ENCODE data around the gene CORO2A. TPM values are rescaled to one million over a fixed set of nuclear protein-coding genes. Genes with fewer than 3 reads are reported as not detected.
"Not testable (repeated sequence)": the region's sequence is repeated elsewhere in the genome, so short reads cannot be mapped to it uniquely, and the experiment has no call there.

The CORO2A gene
- total and polyA plus RNA-seq, 5 donors, result 0.09 to 0.43 (median 0.17) TPM

DNA sequence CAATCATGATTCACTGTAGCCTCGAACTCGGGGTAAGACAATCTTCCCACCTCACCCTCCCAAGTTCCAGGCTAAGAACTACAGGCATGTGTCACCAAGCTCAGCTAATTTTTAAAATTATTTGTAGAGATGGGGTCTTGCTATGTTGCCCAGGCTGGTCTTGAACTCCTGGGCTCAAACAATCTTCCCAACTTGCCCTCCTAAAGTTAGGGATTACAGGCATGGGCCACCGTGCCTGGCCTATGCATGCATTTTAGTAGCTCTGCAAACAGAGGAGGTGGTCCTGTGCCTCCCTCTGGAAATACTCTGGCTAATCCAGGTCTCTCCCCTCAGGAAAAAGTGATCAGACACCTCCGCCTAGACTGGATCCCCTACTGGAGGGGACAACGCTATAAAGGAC, 51.9 kb downstream of the CORO2A start:
- WGBS, result 82% methylated on average over 5 of the region's 5 CpGs
- ATAC-seq (no peak), DNase-seq (no peak)
- no peak overlapping the region for H3K4me3 ChIP-seq (ENCODE audit: low read length)
- H3K27ac ChIP-seq (ENCODE audit: low read length), result no peak overlapping the region
- intact Hi-C loops (cut with DNase I), result no loop called here
- no peaks in the 10 kb centered on the region for H3K27me3 ChIP-seq (ENCODE audit: control insufficient read depth, insufficient read depth)
- no peaks in the 10 kb centered on the region for H3K4me1 ChIP-seq (ENCODE audit: control insufficient read depth, insufficient read depth, low read length)
- no peaks in the 10 kb centered on the region for H3K9me3 ChIP-seq (ENCODE audit: control insufficient read depth, low read length)

- Histone ChIP-seq H3K4me1 (ENCODE audit: control insufficient read depth, insufficient read depth, low read length) (no peaks in the 10 kb centered on the region), H3K27me3 (ENCODE audit: control insufficient read depth, insufficient read depth) (no peaks in the 10 kb centered on the region), H3K4me3 (ENCODE audit: low read length) (no peak overlapping the region), H3K9me3 (ENCODE audit: control insufficient read depth, low read length) (no peaks in the 10 kb centered on the region), H3K27ac (ENCODE audit: low read length) (no peak overlapping the region)
- DNase-seq, result no peak
- ATAC-seq, result no peak
- intact Hi-C loops (cut with DNase I), result no loop called here
Observed at GRCh38 chr9:98136489-98136888, 55.9 kb downstream of the CORO2A start.

DNA sequence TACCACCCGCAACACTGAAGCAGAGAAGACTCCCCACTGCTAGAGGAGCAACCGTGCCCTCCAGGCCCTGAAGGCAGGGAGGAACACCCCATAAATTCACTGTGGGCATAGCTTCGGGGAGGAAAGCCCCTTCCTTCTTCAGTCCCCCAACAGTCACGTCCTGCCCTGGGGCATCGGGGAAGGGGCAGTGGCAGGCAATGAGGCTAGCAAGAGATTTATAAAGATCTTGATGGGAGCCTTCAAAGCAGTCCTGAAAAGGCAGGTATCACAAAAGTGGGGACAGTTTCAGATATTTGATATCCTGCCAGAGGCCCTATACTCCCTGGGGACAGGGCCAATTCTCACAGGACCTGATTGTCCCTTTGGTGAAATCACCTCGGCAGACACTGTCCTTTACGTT, 56.5 kb downstream of the CORO2A start:
- H3K4me3 ChIP-seq (ENCODE audit: low read length), result no peak overlapping the region
- intact Hi-C loops (cut with DNase I), result no loop called here
- no peaks in the 10 kb centered on the region for H3K4me1 ChIP-seq (ENCODE audit: control insufficient read depth, insufficient read depth, low read length)
- 84% methylated on average over 7 of the region's 7 CpGs for WGBS
- DNase-seq (no peak), ATAC-seq (no peak)
- H3K27me3 ChIP-seq (ENCODE audit: control insufficient read depth, insufficient read depth), result no peaks in the 10 kb centered on the region
- no peaks in the 10 kb centered on the region for H3K9me3 ChIP-seq (ENCODE audit: control insufficient read depth, low read length)
- H3K27ac ChIP-seq (ENCODE audit: low read length), result no peak overlapping the region

GRCh38 chr9:98135558-98135934, 56.9 kb downstream of the CORO2A start:
- Histone ChIP-seq H3K4me1 (ENCODE audit: control insufficient read depth, insufficient read depth, low read length) (no peaks in the 10 kb centered on the region), H3K4me3 (ENCODE audit: low read length) (no peak overlapping the region), H3K27me3 (ENCODE audit: control insufficient read depth, insufficient read depth) (no peaks in the 10 kb centered on the region), H3K27ac (ENCODE audit: low read length) (no peak overlapping the region), H3K9me3 (ENCODE audit: control insufficient read depth, low read length) (no peaks in the 10 kb centered on the region)
- WGBS, result 80% methylated on average over 4 of the region's 4 CpGs
- DNase-seq (no peak), ATAC-seq (no peak)
- intact Hi-C loops (cut with DNase I), result no loop called here

GRCh38 chr9:98134702-98135557, 57.5 kb downstream of the CORO2A start:
- WGBS, result 91% methylated on average over 12 of the region's 12 CpGs
- no peak for DNase-seq
- Histone ChIP-seq H3K4me1 (ENCODE audit: control insufficient read depth, insufficient read depth, low read length) (no peaks in the 10 kb centered on the region), H3K9me3 (ENCODE audit: control insufficient read depth, low read length) (no peaks in the 10 kb centered on the region), H3K27ac (ENCODE audit: low read length) (no peak overlapping the region), H3K4me3 (ENCODE audit: low read length) (no peak overlapping the region), H3K27me3 (ENCODE audit: control insufficient read depth, insufficient read depth) (no peaks in the 10 kb centered on the region)
- intact Hi-C loops (cut with DNase I), result no loop called here
- no peak for ATAC-seq

DNA sequence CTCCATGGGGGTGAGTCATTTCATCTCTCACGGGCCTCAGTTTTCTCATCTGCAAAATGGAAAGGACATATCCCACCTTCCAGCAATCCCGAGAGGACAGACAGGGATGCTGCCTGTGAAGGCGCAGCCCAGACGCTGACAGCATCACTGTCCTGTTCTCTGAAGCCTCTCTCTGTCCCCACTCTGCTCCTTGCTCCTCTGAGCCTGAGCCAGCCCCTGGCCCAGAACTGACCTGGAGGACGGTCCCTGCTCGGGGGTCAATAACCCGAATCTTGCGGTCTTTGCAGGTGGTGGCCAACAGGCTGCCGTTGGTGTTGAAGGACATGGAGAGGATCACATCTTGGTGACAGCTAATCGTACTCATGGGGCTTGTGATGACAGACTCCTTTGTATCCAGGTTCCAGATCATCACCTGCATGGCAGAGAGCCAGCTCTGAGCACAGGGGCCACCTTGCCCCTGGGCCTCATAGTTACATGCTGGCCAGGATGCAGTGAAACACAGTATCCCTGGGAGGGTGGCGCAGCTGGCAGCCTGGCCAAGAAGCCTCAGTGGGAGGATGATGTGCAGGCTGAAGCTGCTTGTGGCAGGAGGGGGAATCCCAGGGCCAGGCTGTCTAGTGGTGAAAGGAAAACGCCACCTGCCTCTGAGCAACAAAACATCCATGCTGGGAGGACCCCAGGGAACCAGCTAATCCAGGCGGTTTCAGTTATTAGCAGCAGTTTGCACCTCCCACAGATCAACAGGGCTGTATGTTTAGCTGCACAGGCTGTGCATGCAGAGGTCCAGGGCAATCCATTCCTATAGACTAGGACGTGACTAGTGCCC, 59.4 kb downstream of the CORO2A start:
- Histone ChIP-seq H3K4me1 (ENCODE audit: control insufficient read depth, insufficient read depth, low read length) (no peaks in the 10 kb centered on the region), H3K27me3 (ENCODE audit: control insufficient read depth, insufficient read depth) (no peaks in the 10 kb centered on the region), H3K27ac (ENCODE audit: low read length) (no peak overlapping the region), H3K4me3 (ENCODE audit: low read length) (no peak overlapping the region), H3K9me3 (ENCODE audit: control insufficient read depth, low read length) (no peaks in the 10 kb centered on the region)
- 74% methylated on average over 14 of the region's 14 CpGs for WGBS
- intact Hi-C loops (cut with DNase I), result no loop called here
- DNase-seq (no peak), ATAC-seq (no peak)

GRCh38 chr9:98132158-98132557, 60.3 kb downstream of the CORO2A start:
- Histone ChIP-seq H3K27me3 (ENCODE audit: control insufficient read depth, insufficient read depth) (no peaks in the 10 kb centered on the region), H3K4me1 (ENCODE audit: control insufficient read depth, insufficient read depth, low read length) (no peaks in the 10 kb centered on the region), H3K9me3 (ENCODE audit: control insufficient read depth, low read length) (no peaks in the 10 kb centered on the region), H3K27ac (ENCODE audit: low read length) (no peak overlapping the region), H3K4me3 (ENCODE audit: low read length) (no peak overlapping the region)
- ATAC-seq (no peak), DNase-seq (no peak)
- intact Hi-C loops (cut with DNase I), result no loop called here
- WGBS, result 78% methylated on average over 9 of the region's 9 CpGs

DNA sequence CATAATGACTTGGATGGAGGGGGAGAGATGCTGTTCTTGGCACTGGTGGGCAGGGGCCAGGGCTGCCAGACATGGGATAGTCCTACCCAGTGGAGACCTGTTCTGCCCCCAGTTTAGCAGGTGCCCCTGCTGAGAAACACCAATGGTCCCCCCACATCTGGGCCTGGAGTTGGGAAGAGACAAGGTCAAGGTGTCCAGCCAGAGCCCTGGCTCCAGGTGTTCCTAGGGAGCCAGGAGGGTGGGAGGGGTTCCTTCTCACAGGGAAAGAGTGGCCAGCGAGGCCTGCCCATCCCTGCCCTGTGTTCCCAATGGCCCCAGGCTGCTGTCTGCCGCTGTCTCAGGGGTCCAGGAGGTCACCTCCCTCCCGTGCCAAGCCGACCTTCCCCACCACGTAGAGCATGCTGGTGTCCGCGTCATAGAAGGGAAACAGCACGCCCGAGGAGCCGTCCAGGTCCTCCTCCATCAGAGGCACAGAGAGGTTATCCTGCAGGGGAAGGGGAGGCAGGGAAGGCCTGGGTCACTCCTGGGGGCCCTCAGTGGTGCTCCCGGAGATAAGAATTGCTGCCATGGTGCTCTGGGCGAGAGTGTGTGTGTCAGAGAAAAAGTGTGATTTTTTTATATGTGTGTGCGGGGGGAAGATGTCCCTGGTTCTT, 61.7 kb downstream of the CORO2A start:
- Histone ChIP-seq H3K9me3 (ENCODE audit: control insufficient read depth, low read length) (no peaks in the 10 kb centered on the region), H3K27me3 (ENCODE audit: control insufficient read depth, insufficient read depth) (no peaks in the 10 kb centered on the region), H3K4me1 (ENCODE audit: control insufficient read depth, insufficient read depth, low read length) (no peaks in the 10 kb centered on the region), H3K4me3 (ENCODE audit: low read length) (no peak overlapping the region), H3K27ac (ENCODE audit: low read length) (no peak overlapping the region)
- ATAC-seq (no peak), DNase-seq (no peak)
- 77% methylated on average over 13 of the region's 13 CpGs for WGBS
- intact Hi-C loops (cut with DNase I), result no loop called here

DNA sequence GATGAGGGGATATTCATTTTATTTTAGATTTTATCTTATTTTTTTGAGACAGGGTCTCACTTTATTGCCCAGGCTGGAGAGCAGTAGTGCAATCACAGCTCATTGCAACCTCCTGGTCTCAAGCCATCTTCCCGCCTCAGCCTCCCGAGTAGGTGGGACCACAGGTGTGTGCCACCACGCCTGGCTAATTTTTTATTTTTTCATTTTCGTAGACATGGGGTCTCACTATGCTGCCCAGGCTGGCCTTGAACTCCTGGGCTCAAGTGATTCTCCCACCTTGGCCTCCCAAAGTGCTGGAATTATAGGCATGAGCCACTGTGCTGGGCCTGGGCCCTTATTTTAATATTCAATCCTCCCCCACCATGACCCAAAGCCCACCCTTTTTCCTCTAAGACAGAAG, 62.4 kb downstream of the CORO2A start:
- H3K4me1 ChIP-seq (ENCODE audit: control insufficient read depth, insufficient read depth, low read length); DNase-seq; H3K4me3 ChIP-seq (ENCODE audit: low read length); H3K27ac ChIP-seq (ENCODE audit: low read length); H3K27me3 ChIP-seq (ENCODE audit: control insufficient read depth, insufficient read depth); ATAC-seq; H3K9me3 ChIP-seq (ENCODE audit: control insufficient read depth, low read length); intact Hi-C loops (cut with DNase I): not testable (repeated sequence)
- WGBS, result 94% methylated on average over 4 of the region's 4 CpGs

GRCh38 chr9:98129451-98129881, 63.0 kb downstream of the CORO2A start:
- ATAC-seq (peak; percentile 54 to 69), DNase-seq (no peak)
- H3K27ac ChIP-seq (ENCODE audit: low read length), result no peak overlapping the region
- H3K9me3 ChIP-seq (ENCODE audit: control insufficient read depth, low read length), result no peaks in the 10 kb centered on the region
- WGBS, result 85% methylated on average over 10 of the region's 10 CpGs
- intact Hi-C loops (cut with DNase I), result no loop called here
- H3K4me3 ChIP-seq (ENCODE audit: low read length), result no peak overlapping the region
- H3K27me3 ChIP-seq (ENCODE audit: control insufficient read depth, insufficient read depth), result no peaks in the 10 kb centered on the region
- H3K4me1 ChIP-seq (ENCODE audit: control insufficient read depth, insufficient read depth, low read length), result no peaks in the 10 kb centered on the region

DNA sequence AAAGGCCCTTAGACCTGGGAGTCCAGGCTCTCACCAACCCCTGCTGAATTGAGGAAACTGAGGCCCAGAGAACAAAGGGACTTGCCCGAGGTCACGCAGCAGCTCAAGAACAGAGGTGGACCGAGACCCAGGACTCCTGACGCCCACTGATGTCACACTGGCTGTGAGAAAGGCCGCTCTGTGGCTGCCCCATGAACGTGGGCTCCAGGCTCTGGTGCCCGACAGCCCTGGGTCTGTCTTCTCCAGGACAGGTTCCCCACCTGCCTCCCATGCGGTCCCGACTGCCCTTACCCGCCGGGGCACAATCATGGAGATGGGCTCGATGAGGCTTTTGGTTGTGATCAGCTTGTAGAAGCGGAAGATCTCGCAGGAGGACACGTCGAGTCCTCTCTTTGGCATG, 64.1 kb downstream of the CORO2A start:
- no peak for DNase-seq
- H3K27me3 ChIP-seq (ENCODE audit: control insufficient read depth, insufficient read depth), result no peaks in the 10 kb centered on the region
- intact Hi-C loops (cut with DNase I), result no loop called here
- H3K9me3 ChIP-seq (ENCODE audit: control insufficient read depth, low read length), result no peaks in the 10 kb centered on the region
- ATAC-seq, result no peak
- no peak overlapping the region for H3K4me3 ChIP-seq (ENCODE audit: low read length)
- H3K27ac ChIP-seq (ENCODE audit: low read length), result no peak overlapping the region
- 95% methylated on average over 16 of the region's 16 CpGs for WGBS
- no peaks in the 10 kb centered on the region for H3K4me1 ChIP-seq (ENCODE audit: control insufficient read depth, insufficient read depth, low read length)

Data from right cardiac atrium (tissue), 5 donors.